ENCODE data around the gene SLX9. TPM values are rescaled to one million over a fixed set of nuclear protein-coding genes. Genes with fewer than 3 reads are reported as not detected.

The SLX9 gene
- polyA plus RNA-seq, 1 of the 3 experiments (the other 2 are of a cell fraction) = 42.9 TPM

- POLR2A ChIA-PET = no interaction called here
These were observed 14.5 kb downstream of the SLX9 start for GRCh38 chr21:44954281-44954771.

GRCh38 chr21:44955141-44955797 is 15.4 kb downstream of the SLX9 start:
- H3K9me2 ChIP-seq = no peaks in the 10 kb centered on the region
- no peak for DNase-seq
- H3K9ac ChIP-seq = no peak overlapping the region
- H4K20me1 ChIP-seq (ENCODE audit: insufficient read depth) = peaks cover 4% of the 10 kb centered on the region; the same call in 1 of the 2 replicates
- no peak overlapping the region for H3K27ac ChIP-seq (ENCODE audit: low read depth in 2 of 2, low read length in 1 of 2)
- peaks cover 0 to 14% of the 10 kb centered on the region in 2 experiments; a peak in 2 of 4 replicates for H3K4me1 ChIP-seq (ENCODE audit: control insufficient read depth in 1 of 2, insufficient read depth in 2 of 2, low read depth in 1 of 2, low read length in 1 of 2)
- H3K36me3 ChIP-seq (replicated peaks in 1 of 2; ENCODE audit: control insufficient read depth in 1 of 2, insufficient read depth in 2 of 2, low read length in 1 of 2) = peaks cover 4 to 52% of the 10 kb centered on the region in 2 experiments
- no peaks in the 10 kb centered on the region for H3K9me3 ChIP-seq
- CTCF ChIA-PET = interaction anchor here (0.8 to 16.8 kb wide), 6 partner anchors 15 to 337 kb away, joined by 3 to 357 read pairs (median 3); partner anchors contain the start of genes SLX9 and UBE2G2
- TF ChIP-seq CTCF (IDR thresholded peaks at IDR 0.05) (no peak), CHD2 (IDR thresholded peaks at IDR 0.05; ENCODE audit: low read length, partially characterized antibody) (no peak), MAX (IDR thresholded peaks at IDR 0.05; ENCODE audit: low read depth) (no peak), MEF2A (IDR thresholded peaks at IDR 0.05; ENCODE audit: borderline replicate concordance, low read depth) (no peak), ELF1 (IDR thresholded peaks at IDR 0.05) (no peak), YY1 (IDR thresholded peaks at IDR 0.05; ENCODE audit: low read depth) (no peak), USF1 (IDR thresholded peaks at IDR 0.05; ENCODE audit: borderline replicate concordance, low read depth) (no peak), EZH2phosphoT487 (IDR thresholded peaks at IDR 0.05; ENCODE audit: borderline replicate concordance, low read depth) (no peak), RCOR1 (IDR thresholded peaks at IDR 0.05; ENCODE audit: low read length) (no peak), GATA2 (CRISPR knock-in tag; IDR thresholded peaks at IDR 0.05) (no peak), TEAD4 (IDR thresholded peaks at IDR 0.05; ENCODE audit: borderline replicate concordance, insufficient read depth) (no peak), MXI1 (IDR thresholded peaks at IDR 0.05; ENCODE audit: low read depth, low read length) (no peak), IRF3 (IDR thresholded peaks at IDR 0.05; ENCODE audit: low read depth, low read length) (no peak), PBX3 (IDR thresholded peaks at IDR 0.05) (no peak), NFIC (IDR thresholded peaks at IDR 0.05; ENCODE audit: borderline replicate concordance) (no peak), RAD21 (IDR thresholded peaks at IDR 0.05; ENCODE audit: low read length) (no peak)
- peaks cover 47% of the 10 kb centered on the region; the same call in 1 of the 2 replicates for H3K79me2 ChIP-seq (ENCODE audit: insufficient read depth)
- 93% methylated on average over 21 of the region's 21 CpGs for WGBS (ENCODE audit: low lambda C conversion rate)
- no peak overlapping the region for H3K4me3 ChIP-seq (ENCODE audit: low read depth in 2 of 2, low read length in 1 of 2)
- POLR2A ChIA-PET = no interaction called here
- H3F3A ChIP-seq (replicated peaks; ENCODE audit: insufficient read depth) = no peaks in the 10 kb centered on the region
- no peaks in the 10 kb centered on the region for H3K27me3 ChIP-seq (ENCODE audit: insufficient read depth)
- H2AFZ ChIP-seq (ENCODE audit: low read depth) = no peak overlapping the region
- no peak overlapping the region for H3K4me2 ChIP-seq

More at GRCh38 chr21:44954281-44954771, 14.5 kb downstream of the SLX9 start:
- Histone ChIP-seq H3F3A (replicated peaks; ENCODE audit: insufficient read depth) (no peaks in the 10 kb centered on the region), H3K27me3 (ENCODE audit: insufficient read depth) (no peaks in the 10 kb centered on the region), H3K4me1 (ENCODE audit: control insufficient read depth in 1 of 2, insufficient read depth in 2 of 2, low read depth in 1 of 2, low read length in 1 of 2) (peaks cover 0 to 15% of the 10 kb centered on the region in 2 experiments; a peak in 2 of 4 replicates), H2AFZ (ENCODE audit: low read depth) (no peak overlapping the region), H3K9me2 (no peaks in the 10 kb centered on the region), H3K79me2 (ENCODE audit: insufficient read depth) (peaks cover 43% of the 10 kb centered on the region; the same call in 1 of the 2 replicates), H3K4me3 (ENCODE audit: low read depth in 2 of 2, low read length in 1 of 2) (no peak overlapping the region), H3K9me3 (no peaks in the 10 kb centered on the region), H3K4me2 (no peak overlapping the region), H3K9ac (no peak overlapping the region), H4K20me1 (ENCODE audit: insufficient read depth) (peaks cover 11% of the 10 kb centered on the region), H3K27ac (ENCODE audit: low read depth in 2 of 2, low read length in 1 of 2) (no peak overlapping the region), H3K36me3 (replicated peaks in 1 of 2; ENCODE audit: control insufficient read depth in 1 of 2, insufficient read depth in 2 of 2, low read length in 1 of 2) (peaks cover 4 to 46% of the 10 kb centered on the region in 2 experiments)
- no peak for TF ChIP-seq JUND (IDR thresholded peaks at IDR 0.05)
- no peak for TF ChIP-seq FOSL2 (IDR thresholded peaks at IDR 0.05; ENCODE audit: borderline replicate concordance, low read depth)
- TF ChIP-seq SMC3 (IDR thresholded peaks at IDR 0.05; ENCODE audit: low read depth, low read length) = no peak
- TF ChIP-seq CHD2 (IDR thresholded peaks at IDR 0.05; ENCODE audit: low read length, partially characterized antibody) = no peak
- TF ChIP-seq TCF12 (IDR thresholded peaks at IDR 0.05) = no peak
- CTCF ChIA-PET = interaction anchor here (0.8 to 16.8 kb wide), 6 partner anchors 11 to 184 kb away, joined by 3 to 357 read pairs (median 4); partner anchors contain the start of gene SLX9
- no peak for DNase-seq
- WGBS (ENCODE audit: low lambda C conversion rate) = 98% methylated on average over 9 of the region's 22 CpGs

Measured in SK-N-SH (cell line).